BLaER1 treated with 17β-estradiol and CSF1 and Interleukin-3, amounts not matched to agents 10 nM and 100 nM (cell line): ENCODE data around the gene ASIC1.

Experiments
- H3K27ac ChIP-seq, 11 experiments: shearing (Covaris generic); formaldehyde crosslinking; 2 replicates each; pipeline ENCODE4 v1.8.1; 2022
- H3K27me3 ChIP-seq, 11 experiments: shearing (Covaris generic); formaldehyde crosslinking; 2 replicates each; pipeline ENCODE4 v1.8.1; 2022
- H3K36me3 ChIP-seq, 11 experiments: shearing (Covaris generic); formaldehyde crosslinking; 2 replicates each; pipeline ENCODE4 v1.8.1; 2022
- H3K4me1 ChIP-seq, 10 experiments: shearing (Covaris generic); formaldehyde crosslinking; 2 replicates each; pipeline ENCODE4 v1.8.1; 2022
- H3K4me2 ChIP-seq, 11 experiments: shearing (Covaris generic); formaldehyde crosslinking; 2 replicates each; pipeline ENCODE4 v1.8.1; 2022
- H3K4me3 ChIP-seq, 10 experiments: shearing (Covaris generic); formaldehyde crosslinking; 2 replicates each; pipeline ENCODE4 v1.8.1; 2022
- H3K9ac ChIP-seq, 11 experiments: shearing (Covaris generic); formaldehyde crosslinking; 2 replicates each; pipeline ENCODE4 v1.8.1; 2022
- H3K9me3 ChIP-seq, 11 experiments: shearing (Covaris generic); formaldehyde crosslinking; replicated peaks in 1 of 11; 2 replicates each; pipeline ENCODE4 v1.8.1; 2022
- H4K20me1 ChIP-seq, 11 experiments: shearing (Covaris generic); formaldehyde crosslinking; 2 replicates each; pipeline ENCODE4 v1.8.1; 2022
- Cebpa-rat ChIP-seq, 11 experiments: shearing (Covaris generic); IDR thresholded peaks; 2 replicates each; pipeline ENCODE4 v1.8.1; 2022

The ASIC1 gene

DNA sequence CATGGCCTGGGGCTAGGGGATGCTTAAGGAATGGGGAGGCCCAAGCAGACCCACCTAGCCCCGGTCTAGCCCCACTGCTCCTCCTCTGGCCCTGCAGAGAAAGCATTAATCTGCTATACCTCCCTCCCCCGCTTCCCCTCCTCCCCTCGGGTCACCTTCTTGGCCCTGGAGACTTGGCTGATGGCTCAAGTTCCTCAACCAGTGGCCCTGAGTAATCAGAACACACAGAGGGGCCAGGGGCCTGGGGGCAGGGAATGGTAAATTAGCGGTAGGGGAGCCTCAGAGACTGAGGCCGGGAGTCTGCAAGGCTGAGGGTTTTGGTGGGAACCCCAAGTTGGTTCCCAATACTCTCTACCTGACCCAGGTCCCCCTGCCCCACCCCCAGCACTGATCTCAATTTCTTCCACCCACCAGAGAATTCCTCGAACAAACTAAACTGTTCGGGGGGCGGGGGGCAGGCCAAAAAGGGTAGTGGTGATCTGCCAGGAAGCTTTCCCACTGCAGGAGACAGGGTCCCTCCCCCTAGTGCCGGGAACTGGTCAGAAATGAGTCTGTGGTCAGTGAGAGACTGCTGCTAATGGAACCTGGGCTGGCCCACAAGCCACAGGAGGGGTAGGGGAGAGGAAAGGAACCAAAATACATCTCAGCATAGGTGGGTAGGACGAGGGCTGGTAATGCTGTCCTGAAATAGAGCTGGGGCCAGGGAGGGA, 15.0 kb downstream of the ASIC1 start:
- peaks cover 4 to 28% (median 16%) of the 10 kb centered on the region in 10 experiments; a peak in 18 of 20 replicates for H3K4me1 ChIP-seq
- H3K4me3 ChIP-seq, result no peak overlapping the region
- no peaks in the 10 kb centered on the region for H3K9me3 ChIP-seq
- no peak overlapping the region; a peak in 1 of 22 replicates for H3K9ac ChIP-seq
- no peaks in the 10 kb centered on the region for H3K27me3 ChIP-seq
- H3K4me2 ChIP-seq, result no peak overlapping the region
- H3K36me3 ChIP-seq, result no peaks in the 10 kb centered on the region
- TF ChIP-seq Cebpa-rat (IDR thresholded peaks at IDR 0.05), result no peak
- H4K20me1 ChIP-seq, result no peaks in the 10 kb centered on the region; a peak in 1 of 22 replicates
- H3K27ac ChIP-seq, result no peak overlapping the region

DNA sequence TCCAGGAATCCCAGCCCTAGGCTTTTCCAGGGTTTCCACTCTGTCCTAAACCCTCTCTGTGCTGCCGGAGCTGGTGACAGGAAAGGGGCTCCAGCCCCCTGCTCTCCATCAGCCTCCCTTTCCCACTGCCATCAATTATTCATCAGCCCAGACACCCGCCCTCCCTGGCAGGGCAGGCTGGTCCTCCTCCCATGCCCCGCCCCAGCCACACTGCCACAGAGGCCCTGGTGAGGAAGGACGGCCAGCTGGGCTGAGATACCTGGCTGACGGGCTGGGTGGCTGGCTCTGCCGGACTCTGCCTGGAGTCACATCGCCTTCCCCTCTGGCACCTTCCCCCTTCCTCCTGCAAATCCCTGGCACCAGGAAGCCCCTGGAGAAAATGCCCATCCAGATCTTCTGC, 15.8 kb downstream of the ASIC1 start:
- Histone ChIP-seq H3K9ac (no peak overlapping the region; a peak in 1 of 22 replicates), H3K27me3 (no peaks in the 10 kb centered on the region), H4K20me1 (no peaks in the 10 kb centered on the region; a peak in 1 of 22 replicates), H3K36me3 (no peaks in the 10 kb centered on the region), H3K9me3 (no peaks in the 10 kb centered on the region), H3K4me3 (no peak overlapping the region), H3K4me2 (peak overlapping the region in 1 of 11 experiments; percentile 5; a peak in 1 of 22 replicates), H3K27ac (no peak overlapping the region), H3K4me1 (peaks cover 9 to 35% (median 19%) of the 10 kb centered on the region in 10 experiments; a peak in 18 of 20 replicates)
- no peak for TF ChIP-seq Cebpa-rat (IDR thresholded peaks at IDR 0.05)

DNA sequence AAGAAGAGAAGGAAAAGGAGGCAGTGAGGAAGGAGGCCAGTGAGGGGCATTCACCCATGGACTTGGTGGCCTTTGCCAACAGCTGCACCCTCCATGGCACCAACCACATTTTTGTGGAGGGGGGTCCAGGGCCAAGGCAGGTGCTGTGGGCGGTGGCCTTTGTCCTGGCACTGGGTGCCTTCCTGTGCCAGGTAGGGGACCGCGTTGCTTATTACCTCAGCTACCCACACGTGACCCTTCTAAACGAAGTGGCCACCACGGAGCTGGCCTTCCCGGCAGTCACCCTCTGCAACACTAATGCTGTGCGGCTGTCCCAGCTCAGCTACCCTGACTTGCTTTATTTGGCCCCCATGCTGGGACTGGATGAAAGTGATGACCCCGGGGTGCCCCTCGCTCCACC, 16.3 kb downstream of the ASIC1 start:
- peak overlapping the region in 1 of 11 experiments; percentile 5; a peak in 1 of 22 replicates for H3K4me2 ChIP-seq
- H3K36me3 ChIP-seq, result no peaks in the 10 kb centered on the region
- TF ChIP-seq Cebpa-rat (IDR thresholded peaks at IDR 0.05), result no peak
- H4K20me1 ChIP-seq, result no peaks in the 10 kb centered on the region; a peak in 1 of 22 replicates
- no peak overlapping the region for H3K4me3 ChIP-seq
- H3K27ac ChIP-seq, result no peak overlapping the region
- H3K9ac ChIP-seq, result no peak overlapping the region; a peak in 1 of 22 replicates
- peaks cover 9 to 35% (median 19%) of the 10 kb centered on the region in 10 experiments; a peak in 18 of 20 replicates for H3K4me1 ChIP-seq
- H3K27me3 ChIP-seq, result no peaks in the 10 kb centered on the region
- H3K9me3 ChIP-seq, result no peaks in the 10 kb centered on the region

DNA sequence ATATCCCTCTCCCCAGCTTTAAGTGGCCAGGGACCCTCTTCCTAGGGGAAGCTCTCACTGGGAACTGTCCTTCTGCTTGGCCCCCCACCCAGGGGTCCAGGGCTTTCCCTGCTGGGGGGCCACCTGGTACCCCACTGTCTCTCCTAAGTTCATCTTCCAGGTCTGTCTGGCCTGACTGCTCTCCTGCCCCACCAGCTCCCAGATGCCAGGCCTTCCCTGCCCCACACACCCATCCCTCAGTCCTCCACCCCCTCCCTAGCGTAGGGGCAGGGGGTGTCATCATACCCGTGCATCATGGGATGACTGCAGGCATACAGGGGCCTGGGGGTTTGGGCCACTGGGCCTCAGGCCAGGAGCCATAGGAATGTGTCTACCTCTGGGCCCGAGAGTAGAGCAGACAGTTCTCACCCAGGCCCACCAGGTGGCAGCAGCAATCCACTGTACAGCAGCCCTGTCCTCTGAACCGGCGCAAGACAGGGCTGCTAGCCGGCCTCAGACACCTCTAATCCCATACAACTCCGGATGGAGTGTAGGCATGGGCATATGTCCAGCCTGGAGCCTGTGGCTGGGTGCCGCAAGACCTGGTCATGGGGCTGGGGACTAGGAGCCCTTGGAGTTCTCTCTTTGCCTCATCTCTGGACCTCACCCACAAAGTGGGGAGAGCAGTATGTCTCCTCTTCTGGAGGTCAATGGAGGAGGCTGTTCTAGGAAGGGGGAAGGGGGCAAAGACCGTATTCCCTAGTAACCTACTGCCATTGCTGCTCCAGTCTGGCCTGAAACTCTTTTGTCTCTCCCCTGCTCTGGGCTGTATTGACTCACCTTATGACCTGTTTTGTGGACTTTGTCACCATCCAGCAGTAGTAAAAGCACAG, 17.8 kb downstream of the ASIC1 start:
- peak overlapping the region in 1 of 11 experiments; percentile 52; a peak in 1 of 22 replicates for H3K9ac ChIP-seq
- H3K27ac ChIP-seq, result no peak overlapping the region
- peak overlapping the region in 1 of 11 experiments; percentile 39; a peak in 2 of 22 replicates for H3K4me2 ChIP-seq

DNA sequence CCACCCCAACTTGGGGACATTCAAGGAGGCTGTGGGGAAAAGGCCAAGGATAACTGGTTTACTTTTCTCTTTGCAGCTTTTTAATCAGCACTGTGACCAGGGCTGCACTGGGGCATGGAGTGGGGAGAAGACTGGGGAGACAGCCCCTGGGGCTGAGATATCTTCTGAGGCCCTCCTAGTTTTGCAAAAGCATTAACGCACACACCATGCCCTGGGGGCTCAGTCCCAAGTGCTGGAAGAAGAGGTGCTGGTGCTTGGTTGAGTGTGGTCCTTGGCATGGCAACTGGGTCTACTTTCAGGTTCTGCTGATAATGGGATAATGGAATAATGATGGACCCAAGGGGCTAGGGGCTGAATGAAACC, 18.4 kb downstream of the ASIC1 start:
- no peak overlapping the region for H3K4me2 ChIP-seq

More for the DNA sequence above, 17.8 kb downstream of the ASIC1 start:
- no peak for TF ChIP-seq Cebpa-rat (IDR thresholded peaks at IDR 0.05)
- no peaks in the 10 kb centered on the region for H3K9me3 ChIP-seq
- H3K4me1 ChIP-seq, result peaks cover 7 to 34% (median 17%) of the 10 kb centered on the region in 10 experiments; a peak in 18 of 20 replicates
- no peaks in the 10 kb centered on the region; a peak in 1 of 22 replicates for H4K20me1 ChIP-seq
- H3K36me3 ChIP-seq, result no peaks in the 10 kb centered on the region
- H3K4me3 ChIP-seq, result no peak overlapping the region
- H3K27me3 ChIP-seq, result no peaks in the 10 kb centered on the region

DNA sequence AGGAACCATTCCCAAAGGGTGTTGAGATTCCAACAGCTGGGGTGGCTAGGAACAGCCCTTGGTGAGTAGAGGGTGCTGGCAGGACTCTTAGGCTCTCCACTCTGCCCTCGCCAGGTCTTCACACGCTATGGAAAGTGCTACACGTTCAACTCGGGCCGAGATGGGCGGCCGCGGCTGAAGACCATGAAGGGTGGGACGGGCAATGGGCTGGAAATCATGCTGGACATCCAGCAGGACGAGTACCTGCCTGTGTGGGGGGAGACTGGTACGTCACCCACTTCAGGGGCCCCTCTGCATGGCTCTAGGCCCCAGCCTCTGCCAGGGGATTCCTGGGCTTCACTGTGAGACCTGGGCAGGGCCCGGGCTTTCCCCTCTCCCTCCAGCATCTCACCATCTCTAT, 19.7 kb downstream of the ASIC1 start:
- H3K27me3 ChIP-seq, result no peaks in the 10 kb centered on the region
- H3K9me3 ChIP-seq, result no peaks in the 10 kb centered on the region
- peak overlapping the region in 3 of 11 experiments; percentile 30 to 44 (median 42); a peak in 3 of 22 replicates for H3K9ac ChIP-seq
- H3K4me2 ChIP-seq, result peak overlapping the region in 8 of 11 experiments; percentile 19 to 73 (median 56); a peak in 15 of 22 replicates
- no peaks in the 10 kb centered on the region; a peak in 1 of 22 replicates for H4K20me1 ChIP-seq
- H3K27ac ChIP-seq, result no peak overlapping the region
- H3K36me3 ChIP-seq, result no peaks in the 10 kb centered on the region
- no peak overlapping the region for H3K4me3 ChIP-seq
- H3K4me1 ChIP-seq, result peaks cover 0 to 27% (median 12%) of the 10 kb centered on the region in 10 experiments; a peak in 16 of 20 replicates
- no peak for TF ChIP-seq Cebpa-rat (IDR thresholded peaks at IDR 0.05)

More for the DNA sequence above, 18.4 kb downstream of the ASIC1 start:
- H3K27ac ChIP-seq, result no peak overlapping the region
- TF ChIP-seq Cebpa-rat (IDR thresholded peaks at IDR 0.05), result no peak
- H3K9ac ChIP-seq, result no peak overlapping the region
- H3K27me3 ChIP-seq, result no peaks in the 10 kb centered on the region
- H3K9me3 ChIP-seq, result no peaks in the 10 kb centered on the region
- no peaks in the 10 kb centered on the region; a peak in 1 of 22 replicates for H4K20me1 ChIP-seq
- peaks cover 3 to 28% (median 15%) of the 10 kb centered on the region in 10 experiments; a peak in 18 of 20 replicates for H3K4me1 ChIP-seq
- no peak overlapping the region for H3K4me3 ChIP-seq
- H3K36me3 ChIP-seq, result no peaks in the 10 kb centered on the region

DNA sequence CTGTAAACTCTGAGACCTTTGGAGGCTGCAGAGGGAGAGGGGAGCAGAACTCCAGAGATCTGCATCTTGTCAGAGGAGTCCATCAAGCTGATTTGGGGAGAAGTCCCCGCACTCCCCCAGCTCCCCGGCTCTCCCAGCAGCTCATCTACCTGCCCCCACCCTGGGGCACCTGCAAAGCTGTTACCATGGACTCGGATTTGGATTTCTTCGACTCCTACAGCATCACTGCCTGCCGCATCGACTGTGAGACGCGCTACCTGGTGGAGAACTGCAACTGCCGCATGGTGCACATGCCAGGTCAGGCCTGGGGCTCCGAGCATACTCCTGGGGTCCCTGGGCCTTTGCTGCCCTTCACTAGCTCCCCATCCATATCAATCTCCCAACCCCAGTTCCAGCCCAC, 20.9 kb downstream of the ASIC1 start:
- Histone ChIP-seq H3K27ac (no peak overlapping the region), H3K4me1 (peaks cover 0 to 32% (median 14%) of the 10 kb centered on the region in 10 experiments; a peak in 15 of 20 replicates), H3K4me2 (no peak overlapping the region), H3K27me3 (no peaks in the 10 kb centered on the region), H3K9ac (no peak overlapping the region), H4K20me1 (no peaks in the 10 kb centered on the region; a peak in 1 of 22 replicates), H3K36me3 (no peaks in the 10 kb centered on the region), H3K9me3 (no peaks in the 10 kb centered on the region), H3K4me3 (no peak overlapping the region)
- TF ChIP-seq Cebpa-rat (IDR thresholded peaks at IDR 0.05), result no peak

DNA sequence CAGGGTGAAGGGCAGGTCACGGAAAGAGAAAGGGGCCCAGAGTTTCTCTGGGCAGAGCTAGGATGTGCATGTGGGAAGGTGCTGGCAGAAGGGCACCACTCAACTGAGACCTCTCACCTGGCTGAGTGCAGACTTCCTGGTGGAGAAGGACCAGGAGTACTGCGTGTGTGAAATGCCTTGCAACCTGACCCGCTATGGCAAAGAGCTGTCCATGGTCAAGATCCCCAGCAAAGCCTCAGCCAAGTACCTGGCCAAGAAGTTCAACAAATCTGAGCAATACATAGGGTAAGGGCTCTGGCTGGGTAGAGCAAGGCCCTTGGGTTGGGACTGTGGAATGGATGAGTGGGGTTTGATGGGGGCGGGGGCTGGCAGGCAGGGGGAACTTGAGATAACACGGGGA, 22.4 kb downstream of the ASIC1 start:
- Histone ChIP-seq H3K27me3 (no peaks in the 10 kb centered on the region), H3K9ac (no peak overlapping the region), H3K4me1 (peaks cover 7 to 40% (median 27%) of the 10 kb centered on the region in 10 experiments; a peak in 18 of 20 replicates), H3K36me3 (no peaks in the 10 kb centered on the region), H4K20me1 (no peaks in the 10 kb centered on the region), H3K9me3 (no peaks in the 10 kb centered on the region), H3K4me2 (no peak overlapping the region), H3K27ac (no peak overlapping the region), H3K4me3 (no peak overlapping the region)
- no peak for TF ChIP-seq Cebpa-rat (IDR thresholded peaks at IDR 0.05)
